OCI-LY3 (cell line): ENCODE measurements around the gene PPM1B.

Source experiments
- EZH2phosphoT487 ChIP-seq: fragments of 200-600 bp; shearing (Covaris generic); IDR thresholded peaks from 2 replicates; pipeline ENCODE4 v1.6.1; 2018; ENCODE audit warnings: antibody characterized with exemption, mixed run types, low read depth
- TF ChIP-seq, protein P1 (sequence below): fragments of 200-600, 300-600 bp; sonication (generic); IDR thresholded peaks from 2 replicates; pipeline ENCODE4 v1.5.1; 2014; ENCODE audit warnings: antibody characterized with exemption, low read length, low read depth

DNA sequence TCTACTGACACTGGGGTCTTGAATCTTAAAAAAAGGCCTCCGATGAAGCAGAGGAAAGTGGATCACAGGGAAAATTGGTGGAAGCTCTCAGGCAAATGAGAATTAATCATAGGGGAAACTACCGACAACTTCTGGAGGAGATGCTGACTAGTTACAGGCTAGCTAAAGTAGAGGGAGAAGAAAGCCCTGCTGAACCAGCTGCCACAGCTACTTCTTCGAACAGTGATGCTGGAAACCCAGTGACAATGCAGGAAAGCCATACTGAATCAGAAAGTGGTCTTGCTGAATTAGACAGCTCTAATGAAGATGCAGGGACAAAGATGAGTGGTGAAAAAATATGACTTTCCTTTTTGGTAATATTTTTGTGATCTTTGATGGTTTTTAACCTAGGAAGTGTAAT is 61.7 kb downstream of the PPM1B start:
- TF ChIP-seq, protein P1, sequence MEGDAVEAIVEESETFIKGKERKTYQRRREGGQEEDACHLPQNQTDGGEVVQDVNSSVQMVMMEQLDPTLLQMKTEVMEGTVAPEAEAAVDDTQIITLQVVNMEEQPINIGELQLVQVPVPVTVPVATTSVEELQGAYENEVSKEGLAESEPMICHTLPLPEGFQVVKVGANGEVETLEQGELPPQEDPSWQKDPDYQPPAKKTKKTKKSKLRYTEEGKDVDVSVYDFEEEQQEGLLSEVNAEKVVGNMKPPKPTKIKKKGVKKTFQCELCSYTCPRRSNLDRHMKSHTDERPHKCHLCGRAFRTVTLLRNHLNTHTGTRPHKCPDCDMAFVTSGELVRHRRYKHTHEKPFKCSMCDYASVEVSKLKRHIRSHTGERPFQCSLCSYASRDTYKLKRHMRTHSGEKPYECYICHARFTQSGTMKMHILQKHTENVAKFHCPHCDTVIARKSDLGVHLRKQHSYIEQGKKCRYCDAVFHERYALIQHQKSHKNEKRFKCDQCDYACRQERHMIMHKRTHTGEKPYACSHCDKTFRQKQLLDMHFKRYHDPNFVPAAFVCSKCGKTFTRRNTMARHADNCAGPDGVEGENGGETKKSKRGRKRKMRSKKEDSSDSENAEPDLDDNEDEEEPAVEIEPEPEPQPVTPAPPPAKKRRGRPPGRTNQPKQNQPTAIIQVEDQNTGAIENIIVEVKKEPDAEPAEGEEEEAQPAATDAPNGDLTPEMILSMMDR, result no peak
- no peak for TF ChIP-seq EZH2phosphoT487
